Measurements from ENCODE around the gene CERS3. TPM values are rescaled to one million over a fixed set of nuclear protein-coding genes. Genes with fewer than 3 reads are reported as not detected.
"Not testable (repeated sequence)": the region's sequence is repeated elsewhere in the genome, so short reads cannot be mapped to it uniquely, and the experiment has no call there.

Gene CERS3
- total RNA-seq, 2 experiments from 2014 or later: 0.60 to 0.62 TPM

DNA sequence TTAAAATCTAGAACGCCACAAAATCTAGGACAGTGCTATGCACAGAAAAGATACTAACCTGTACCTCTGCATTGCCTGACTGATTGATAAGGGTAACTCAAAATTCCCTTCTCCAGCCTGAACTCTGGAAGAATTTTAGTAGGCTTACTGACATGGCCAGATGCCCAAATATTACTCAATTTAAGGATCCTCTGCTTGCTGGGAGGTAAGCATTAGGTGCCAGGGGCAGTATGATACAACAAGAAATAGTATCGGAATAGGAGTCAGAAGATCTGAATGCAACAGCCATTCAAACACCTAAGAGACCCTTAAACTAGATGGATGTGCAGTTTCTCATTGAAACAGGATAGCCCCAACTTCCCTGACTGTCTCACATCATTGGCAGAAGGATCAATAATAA lies 45.4 kb downstream of the CERS3 start:
- Mint-ChIP-seq H3K36me3 (ENCODE audit: low read depth) (peaks cover 3% of the 10 kb centered on the region), H3K4me1 (no peaks in the 10 kb centered on the region), H3K27me3 (no peaks in the 10 kb centered on the region), H3K27ac (no peak overlapping the region), H3K4me3 (no peak overlapping the region), H3K9me3 (peaks cover 11% of the 10 kb centered on the region)
- CTCF ChIA-PET: no interaction called here
- no peak for DNase-seq
- POLR2A ChIA-PET: no interaction called here

DNA sequence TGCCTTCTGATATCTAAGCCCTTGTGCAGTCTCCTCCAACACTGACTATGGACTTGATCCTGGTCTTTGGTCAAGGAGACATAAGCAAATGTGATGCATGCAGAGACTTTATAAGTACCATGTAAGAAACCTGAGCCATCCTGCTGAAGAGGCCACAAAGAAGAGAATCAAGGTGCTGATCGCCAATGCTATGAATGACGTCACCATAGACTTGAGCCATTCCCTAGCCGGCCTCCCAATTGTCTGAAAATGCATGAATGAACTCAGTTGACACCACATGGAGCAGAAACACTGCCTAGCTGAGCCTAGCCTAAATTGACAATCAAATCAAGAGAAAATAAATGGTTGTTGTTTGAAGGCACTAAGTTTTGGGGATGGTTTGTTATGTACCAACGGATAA lies 51.9 kb downstream of the CERS3 start:
- H3K4me3 Mint-ChIP-seq: no peak overlapping the region
- H3K36me3 Mint-ChIP-seq (ENCODE audit: low read depth): peaks cover 9% of the 10 kb centered on the region
- H3K4me1 Mint-ChIP-seq: no peaks in the 10 kb centered on the region
- peaks cover 27% of the 10 kb centered on the region for H3K9me3 Mint-ChIP-seq
- no peak for DNase-seq
- ChIA-PET POLR2A (no interaction called here), CTCF (no interaction called here)
- no peak overlapping the region for H3K27ac Mint-ChIP-seq
- no peaks in the 10 kb centered on the region for H3K27me3 Mint-ChIP-seq

DNA sequence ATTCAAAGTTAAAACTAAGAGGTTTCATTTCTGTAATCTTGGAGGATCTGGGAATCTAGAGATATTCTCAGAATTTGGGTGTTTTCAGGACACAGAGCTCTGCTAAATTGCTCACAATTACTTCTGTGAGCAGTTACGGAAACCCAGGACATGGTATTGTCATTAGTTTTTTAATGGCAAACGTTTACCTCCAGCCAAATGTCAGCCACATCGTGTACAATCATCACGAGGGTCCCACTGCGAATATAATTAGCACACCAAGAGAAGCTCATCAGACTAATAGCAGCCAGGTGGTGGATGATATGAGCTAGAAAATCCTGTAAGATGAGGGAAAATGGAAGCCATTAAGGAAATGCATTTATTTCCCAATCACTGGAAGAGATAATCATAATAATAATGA lies 56.0 kb downstream of the CERS3 start:
- no peak for DNase-seq
- ChIA-PET CTCF (no interaction called here), POLR2A (no interaction called here)
- Mint-ChIP-seq H3K4me3 (no peak overlapping the region), H3K27ac (no peak overlapping the region), H3K27me3 (no peaks in the 10 kb centered on the region), H3K9me3 (peaks cover 10% of the 10 kb centered on the region), H3K4me1 (no peaks in the 10 kb centered on the region), H3K36me3 (ENCODE audit: low read depth) (peaks cover 4% of the 10 kb centered on the region)

DNA sequence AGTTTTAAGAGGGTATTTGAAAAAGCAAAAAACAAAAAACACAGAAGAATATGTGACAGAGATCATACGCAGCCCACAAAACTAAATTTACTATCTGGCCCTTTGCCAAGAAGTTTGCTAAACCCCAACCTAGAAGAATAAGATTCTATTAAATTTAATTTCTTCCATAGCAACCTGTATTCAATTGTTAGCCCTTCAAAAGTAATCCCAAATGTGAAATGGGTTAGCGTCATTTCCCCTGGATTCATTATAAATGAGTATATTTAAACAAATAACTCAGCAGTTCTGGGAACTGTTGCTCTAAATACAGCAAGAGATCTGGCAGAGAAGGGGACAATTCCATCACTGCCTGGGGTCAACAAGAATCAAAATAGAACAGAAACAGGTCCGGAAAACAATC lies 56.8 kb downstream of the CERS3 start:
- H3K4me1 Mint-ChIP-seq: no peaks in the 10 kb centered on the region

DNA sequence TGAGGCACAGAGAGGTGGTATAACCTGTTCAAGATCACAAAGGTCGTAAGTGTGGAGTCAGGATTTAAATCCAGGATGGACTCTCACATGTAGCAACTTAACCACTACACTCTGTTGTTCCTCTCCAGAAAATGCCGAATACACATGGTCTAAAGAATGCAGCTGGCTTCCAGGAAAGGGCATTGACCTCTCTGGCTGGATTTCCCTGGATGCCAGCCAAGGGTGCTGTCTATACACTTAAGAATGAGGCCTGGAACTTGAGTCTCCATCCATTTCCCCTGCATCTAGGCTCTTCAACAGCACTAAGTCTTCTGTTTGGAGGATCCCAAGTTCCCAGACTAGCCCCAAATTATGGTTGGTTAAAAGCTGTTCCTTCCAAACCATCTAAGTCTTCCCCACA lies 60.5 kb downstream of the CERS3 start:
- POLR2A ChIA-PET: no interaction called here
- peaks cover 11% of the 10 kb centered on the region for H3K4me1 Mint-ChIP-seq
- no peaks in the 10 kb centered on the region for H3K27me3 Mint-ChIP-seq
- H3K27ac Mint-ChIP-seq: no peak overlapping the region
- CTCF ChIA-PET: no interaction called here
- H3K36me3 Mint-ChIP-seq (ENCODE audit: low read depth): no peaks in the 10 kb centered on the region
- no peak overlapping the region for H3K4me3 Mint-ChIP-seq
- H3K9me3 Mint-ChIP-seq: peaks cover 3% of the 10 kb centered on the region
- no peak for DNase-seq

More for the DNA sequence above, 56.8 kb downstream of the CERS3 start:
- CTCF ChIA-PET: no interaction called here
- Mint-ChIP-seq H3K4me3 (no peak overlapping the region), H3K27me3 (no peaks in the 10 kb centered on the region), H3K27ac (no peak overlapping the region), H3K36me3 (ENCODE audit: low read depth) (peaks cover 1% of the 10 kb centered on the region), H3K9me3 (peaks cover 5% of the 10 kb centered on the region)
- POLR2A ChIA-PET: no interaction called here
- no peak for DNase-seq

DNA sequence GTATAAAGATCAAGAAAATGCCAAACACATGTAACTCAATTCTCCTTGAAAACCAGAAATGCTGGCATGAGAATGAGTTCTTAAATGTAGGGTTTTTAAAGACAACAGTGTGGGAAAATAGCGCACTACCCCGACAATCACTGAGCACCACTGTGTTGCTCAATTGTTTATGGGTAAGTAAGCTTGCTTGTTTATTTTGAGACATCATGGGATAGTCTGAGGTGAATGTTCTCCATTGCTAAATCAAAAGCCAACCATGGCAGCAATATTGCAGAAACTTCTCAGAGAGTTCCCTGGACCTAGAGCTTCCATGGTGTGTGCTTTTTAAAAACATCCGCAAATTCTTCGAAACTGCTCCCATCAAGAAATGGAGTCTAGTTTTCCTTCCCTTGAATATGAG lies 62.7 kb downstream of the CERS3 start:
- Mint-ChIP-seq H3K9me3 (no peaks in the 10 kb centered on the region), H3K4me1 (peaks cover 11% of the 10 kb centered on the region), H3K27me3 (no peaks in the 10 kb centered on the region), H3K4me3 (no peak overlapping the region), H3K27ac (no peak overlapping the region), H3K36me3 (ENCODE audit: low read depth) (no peaks in the 10 kb centered on the region)
- CTCF ChIA-PET: interaction anchor here (1.1 kb wide), 1 partner anchor 34 kb away, joined by 3 read pairs; no protein-coding TSS in a partner anchor
- no peak for DNase-seq
- POLR2A ChIA-PET: no interaction called here

DNA sequence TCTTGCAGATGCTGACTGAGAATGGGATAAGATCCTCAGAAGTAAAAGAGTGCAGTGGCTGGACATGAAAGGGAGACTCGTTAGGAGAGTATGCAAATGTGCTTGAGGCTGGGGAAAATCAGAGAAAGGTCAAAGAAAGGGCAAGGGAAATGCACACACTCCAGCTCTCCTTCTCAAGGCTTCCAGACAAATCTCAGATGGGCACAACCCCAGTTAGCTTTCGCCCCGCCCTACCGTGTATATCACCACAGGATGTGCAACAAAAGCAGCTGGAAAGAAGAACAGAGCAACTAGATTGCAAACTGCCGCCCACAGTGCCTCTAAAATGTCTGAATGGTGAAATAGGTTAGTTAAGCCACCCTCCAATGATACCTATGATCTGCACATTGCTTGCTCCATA lies 63.9 kb downstream of the CERS3 start:
- DNase-seq: no peak
- Mint-ChIP-seq H3K36me3 (ENCODE audit: low read depth) (no peaks in the 10 kb centered on the region), H3K4me1 (peaks cover 11% of the 10 kb centered on the region), H3K4me3 (no peak overlapping the region), H3K27me3 (no peaks in the 10 kb centered on the region), H3K9me3 (no peaks in the 10 kb centered on the region), H3K27ac (no peak overlapping the region)
- CTCF ChIA-PET: no interaction called here
- POLR2A ChIA-PET: no interaction called here

DNA sequence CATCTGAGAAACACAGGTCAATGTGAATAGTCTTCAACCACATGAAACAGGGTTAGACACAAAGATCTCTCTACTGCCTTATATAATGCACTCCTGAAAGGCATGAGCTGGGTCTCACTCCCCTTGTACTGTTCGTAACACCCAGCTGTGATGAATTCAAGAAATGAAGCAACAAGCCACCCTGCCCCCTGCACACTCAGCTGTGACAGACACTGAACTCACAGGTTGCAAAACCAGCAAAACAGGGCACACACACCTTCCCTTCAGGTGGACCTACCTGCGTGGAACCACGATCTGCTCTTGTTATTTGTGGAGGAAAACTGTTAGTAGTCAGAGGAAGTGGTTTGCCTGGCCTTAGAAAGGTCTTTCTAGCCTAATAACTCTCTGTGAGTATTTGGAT lies 64.5 kb downstream of the CERS3 start:
- no peaks in the 10 kb centered on the region for H3K36me3 Mint-ChIP-seq (ENCODE audit: low read depth)
- H3K27ac Mint-ChIP-seq: no peak overlapping the region
- DNase-seq: no peak
- ChIA-PET CTCF (no interaction called here), POLR2A (no interaction called here)
- peaks cover 11% of the 10 kb centered on the region for H3K4me1 Mint-ChIP-seq
- no peak overlapping the region for H3K4me3 Mint-ChIP-seq
- H3K9me3 Mint-ChIP-seq: no peaks in the 10 kb centered on the region
- no peaks in the 10 kb centered on the region for H3K27me3 Mint-ChIP-seq

DNA sequence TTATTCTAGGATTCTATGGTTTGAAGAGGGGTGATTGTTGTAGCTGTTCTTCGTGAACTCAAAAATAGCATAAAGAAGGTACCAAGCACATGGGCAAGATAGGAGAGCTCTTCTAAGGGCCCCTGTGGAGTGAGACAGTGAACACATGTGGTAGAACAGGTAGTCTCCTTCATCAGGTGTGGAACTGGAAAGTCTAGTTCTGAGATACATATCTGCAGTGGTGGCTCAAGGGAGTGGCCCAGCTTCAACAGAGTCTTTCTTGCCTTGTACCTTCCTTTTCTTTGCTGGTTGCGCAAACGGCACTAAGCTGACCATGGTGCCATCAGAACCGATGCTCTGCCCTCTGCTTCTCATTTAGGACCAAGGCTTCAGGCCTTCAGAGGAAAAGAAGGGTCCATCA lies 65.2 kb downstream of the CERS3 start:
- ChIA-PET CTCF (no interaction called here), POLR2A (no interaction called here)
- Mint-ChIP-seq H3K9me3 (no peaks in the 10 kb centered on the region), H3K4me1 (peaks cover 11% of the 10 kb centered on the region), H3K36me3 (ENCODE audit: low read depth) (no peaks in the 10 kb centered on the region), H3K4me3 (no peak overlapping the region), H3K27ac (no peak overlapping the region), H3K27me3 (no peaks in the 10 kb centered on the region)
- no peak for DNase-seq

DNA sequence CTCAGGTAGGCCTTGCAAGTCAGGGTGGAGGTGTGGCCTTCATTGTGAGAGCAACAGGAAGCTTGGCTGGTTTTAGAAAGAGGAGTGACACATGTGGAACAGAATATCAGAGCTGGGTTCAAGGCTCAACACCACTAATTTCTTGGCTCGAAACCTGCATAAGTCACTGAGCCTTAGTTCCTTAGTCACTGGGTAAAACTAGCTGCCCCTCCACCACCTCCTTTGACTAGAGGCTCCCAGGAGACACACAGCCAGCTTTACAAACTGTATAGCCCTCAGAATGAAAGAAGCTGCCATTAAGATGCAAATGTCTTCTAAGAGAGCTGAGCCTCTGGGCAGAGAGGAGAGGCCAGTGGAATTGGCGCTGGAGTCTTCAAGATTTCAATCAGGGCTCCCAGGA lies 67.7 kb downstream of the CERS3 start:
- CTCF ChIA-PET: interaction anchor here (0.6 kb wide), 1 partner anchor 37 kb away, joined by 3 read pairs; no protein-coding TSS in a partner anchor
- Mint-ChIP-seq H3K9me3 (peaks cover 4% of the 10 kb centered on the region), H3K27ac (no peak overlapping the region), H3K27me3 (no peaks in the 10 kb centered on the region), H3K36me3 (ENCODE audit: low read depth) (no peaks in the 10 kb centered on the region), H3K4me3 (no peak overlapping the region), H3K4me1 (peaks cover 11% of the 10 kb centered on the region)
- POLR2A ChIA-PET: no interaction called here
- DNase-seq: no peak

DNA sequence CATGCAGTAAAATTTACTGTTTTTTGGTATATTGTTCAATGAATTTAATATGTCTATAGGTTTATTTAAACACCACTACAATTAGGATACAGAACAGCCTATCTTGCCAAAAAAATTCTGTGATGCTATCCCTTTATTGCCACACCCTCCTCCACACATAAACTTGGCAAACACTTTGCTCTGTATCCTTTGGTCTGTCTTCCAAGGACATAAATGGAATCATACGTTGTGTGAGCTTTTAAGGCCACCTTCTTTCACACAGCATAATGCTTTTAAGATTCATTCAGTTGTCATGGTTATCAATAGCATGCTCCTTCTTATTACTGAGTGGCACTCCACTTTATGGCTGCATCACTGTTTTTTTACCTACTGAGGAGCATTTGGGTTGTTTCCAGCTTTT lies 71.5 kb downstream of the CERS3 start:
- no peaks in the 10 kb centered on the region for H3K4me1 Mint-ChIP-seq
- H3K36me3 Mint-ChIP-seq (ENCODE audit: low read depth): no peaks in the 10 kb centered on the region
- DNase-seq: no peak
- ChIA-PET CTCF (no interaction called here), POLR2A (no interaction called here)
- peaks cover 7% of the 10 kb centered on the region for H3K9me3 Mint-ChIP-seq
- H3K4me3 Mint-ChIP-seq: no peak overlapping the region
- H3K27ac Mint-ChIP-seq: no peak overlapping the region
- H3K27me3 Mint-ChIP-seq: no peaks in the 10 kb centered on the region

DNA sequence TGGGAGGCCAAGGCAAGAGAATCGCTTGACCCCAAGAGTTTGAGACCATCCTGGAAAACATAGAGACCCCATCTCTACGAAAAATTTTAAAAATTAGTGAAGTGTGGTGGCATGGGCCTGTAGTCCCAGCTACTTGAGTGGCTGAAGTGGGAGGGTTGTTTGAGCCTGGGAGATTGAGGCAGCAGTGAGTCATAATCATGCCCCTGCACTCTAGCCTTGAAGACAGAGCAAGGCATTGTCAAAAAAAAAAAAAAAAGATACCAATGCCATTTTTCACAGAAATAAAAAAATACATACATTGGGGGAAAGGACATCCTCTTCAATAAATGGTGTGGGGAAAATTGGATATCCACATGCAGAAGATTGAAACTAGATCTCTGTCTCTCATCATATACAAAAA lies 74.6 kb downstream of the CERS3 start:
- no peaks in the 10 kb centered on the region for H3K36me3 Mint-ChIP-seq (ENCODE audit: low read depth)
- H3K27me3 Mint-ChIP-seq: no peaks in the 10 kb centered on the region
- no peak for DNase-seq
- peaks cover 1% of the 10 kb centered on the region for H3K4me1 Mint-ChIP-seq
- peaks cover 10% of the 10 kb centered on the region for H3K9me3 Mint-ChIP-seq
- H3K27ac Mint-ChIP-seq: no peak overlapping the region
- ChIA-PET POLR2A (no interaction called here), CTCF (no interaction called here)
- H3K4me3 Mint-ChIP-seq: no peak overlapping the region

DNA sequence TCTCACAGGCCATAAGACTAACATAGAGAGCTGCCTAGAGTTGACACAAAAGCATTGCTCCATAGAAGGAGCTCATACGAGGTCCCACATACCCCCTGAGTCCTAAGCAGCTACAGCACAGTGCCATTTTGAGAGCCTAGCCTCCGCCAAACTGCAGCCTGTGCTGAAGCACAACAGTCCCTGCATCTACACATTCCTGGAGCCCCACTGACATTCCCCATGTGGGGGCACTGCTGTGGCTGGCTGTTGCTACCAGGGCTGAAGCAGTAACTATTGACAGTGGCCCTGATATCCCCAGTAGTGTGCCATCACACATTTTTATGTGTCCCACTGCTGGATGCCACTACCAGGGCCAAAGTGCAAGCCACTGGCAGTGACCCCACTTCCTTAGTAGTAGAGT lies 80.3 kb downstream of the CERS3 start:
- Mint-ChIP-seq H3K4me1 (peaks cover 1% of the 10 kb centered on the region), H3K4me3 (no peak overlapping the region), H3K27ac (no peak overlapping the region), H3K27me3 (no peaks in the 10 kb centered on the region), H3K9me3 (peaks cover 6% of the 10 kb centered on the region), H3K36me3 (ENCODE audit: low read depth) (no peaks in the 10 kb centered on the region)
- POLR2A ChIA-PET: no interaction called here
- DNase-seq: no peak
- CTCF ChIA-PET: interaction anchor here (0.6 kb wide), 1 partner anchor 34 kb away, joined by 3 read pairs; no protein-coding TSS in a partner anchor

DNA sequence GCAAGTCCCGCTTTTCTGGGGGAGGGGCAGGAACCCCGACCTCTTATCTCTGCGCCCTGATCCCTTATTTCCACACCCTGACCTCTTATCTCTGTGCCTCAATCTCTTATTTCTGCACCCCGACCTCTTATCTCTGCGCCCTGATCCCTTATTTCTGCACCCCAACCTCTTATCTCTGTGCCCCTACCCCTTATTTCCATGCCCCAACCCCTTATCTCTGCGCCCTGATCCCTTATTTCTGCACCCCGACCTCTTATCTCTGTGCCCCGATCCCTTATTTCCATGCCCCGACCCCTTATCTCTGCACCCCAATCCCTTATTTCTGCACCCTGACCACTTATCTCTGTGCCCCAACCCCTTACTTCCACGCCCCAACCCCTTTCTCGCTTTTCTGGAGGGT lies 87.7 kb downstream of the CERS3 start:
- H3K36me3 Mint-ChIP-seq (ENCODE audit: low read depth); H3K27me3 Mint-ChIP-seq; DNase-seq; H3K4me1 Mint-ChIP-seq; H3K27ac Mint-ChIP-seq; H3K4me3 Mint-ChIP-seq; CTCF ChIA-PET; H3K9me3 Mint-ChIP-seq; POLR2A ChIA-PET: not testable (repeated sequence)

DNA sequence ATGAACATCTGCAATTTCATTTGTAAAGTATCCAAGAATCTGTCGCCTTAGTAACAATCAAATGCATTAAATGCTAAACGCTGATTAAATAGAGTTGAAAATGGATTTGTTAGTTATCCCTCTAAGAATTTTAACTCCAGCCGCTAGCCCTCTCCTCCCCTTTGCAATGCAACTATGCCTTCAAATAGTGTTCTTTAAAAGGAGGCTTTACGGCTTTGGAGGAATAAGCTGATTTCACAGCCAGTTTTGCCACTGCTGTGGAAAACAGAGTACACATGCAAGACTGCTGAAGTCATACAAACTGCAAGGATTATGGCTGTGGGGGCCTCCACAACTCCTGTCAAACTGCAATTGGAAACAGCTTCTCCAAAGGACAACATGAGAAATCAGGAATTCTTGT lies 89.2 kb downstream of the CERS3 start:
- H3K36me3 Mint-ChIP-seq (ENCODE audit: low read depth): no peaks in the 10 kb centered on the region
- ChIA-PET CTCF (no interaction called here), POLR2A (no interaction called here)
- H3K4me3 Mint-ChIP-seq: no peak overlapping the region
- H3K4me1 Mint-ChIP-seq: peaks cover 2% of the 10 kb centered on the region
- H3K27me3 Mint-ChIP-seq: no peaks in the 10 kb centered on the region
- DNase-seq: no peak
- H3K27ac Mint-ChIP-seq: no peak overlapping the region
- no peaks in the 10 kb centered on the region for H3K9me3 Mint-ChIP-seq

All from activated CD4-positive, alpha-beta T cell treated with anti-CD3 and anti-CD28 coated beads, Interleukin-2, amount 10 ng/mL, durations not matched to agents 7 days and 5 days (primary cell).